SK-N-SH treated with all-trans-retinoic acid at 6 μM for 48 hours (cell line): ENCODE measurements around the gene DAB1.

Source experiments
- ATAC-seq: fragments of 200-7000 bp; cut with Tn5 transposase; 3 replicates; pipeline ENCODE4 v1.9.1; 2020; ENCODE audit warnings: mild to moderate bottlenecking, moderate library complexity
- ARNTL ChIP-seq: fragments of 450-650 bp; formaldehyde crosslinking; IDR thresholded peaks from 2 replicates; pipeline ENCODE4 v1.5.0; 2020; ENCODE audit warnings: low read depth, mild to moderate bottlenecking, moderate library complexity, borderline replicate concordance
- BACH2 ChIP-seq: fragments of 250-450 bp; sonication (Bioruptor Pico); IDR thresholded peaks from 2 replicates; pipeline ENCODE4 v1.9.0; 2021; ENCODE audit warnings: mild to moderate bottlenecking, borderline replicate concordance
- CREB5 ChIP-seq: fragments of 250-450 bp; sonication (Bioruptor Pico); IDR thresholded peaks from 2 replicates; pipeline ENCODE4 v1.5.1; 2020; ENCODE audit warnings: low read depth, mild to moderate bottlenecking, moderate library complexity
- CSDC2 ChIP-seq: fragments of 250-450 bp; sonication (Bioruptor Pico); IDR thresholded peaks from 2 replicates; pipeline ENCODE4 v1.5.0; 2020; ENCODE audit warnings: mild to moderate bottlenecking, moderate library complexity
- CSRNP3 ChIP-seq: fragments of 250-450 bp; sonication (Bioruptor Pico); IDR thresholded peaks from 2 replicates; pipeline ENCODE4 v1.5.1; 2021; ENCODE audit warnings: mild to moderate bottlenecking, moderate library complexity
- ESRRG ChIP-seq: fragments of 250-450 bp; sonication (Bioruptor Pico); IDR thresholded peaks from 2 replicates; pipeline ENCODE4 v1.6.1; 2021; ENCODE audit warnings: mild to moderate bottlenecking
- GLIS3 ChIP-seq: fragments of 250-450 bp; sonication (Bioruptor Pico); IDR thresholded peaks from 2 replicates; pipeline ENCODE4 v1.5.0; 2020; ENCODE audit warnings: mild to moderate bottlenecking, moderate library complexity
- ISL1 ChIP-seq: fragments of 250-450 bp; sonication (Bioruptor Pico); IDR thresholded peaks from 2 replicates; pipeline ENCODE4 v2.1.2; 2022; ENCODE audit warnings: mild to moderate bottlenecking, moderate library complexity
- OSR1 ChIP-seq: fragments of 250-450 bp; sonication (Bioruptor Pico); IDR thresholded peaks from 2 replicates; pipeline ENCODE4 v1.8.0; 2022; ENCODE audit warnings: moderate library complexity, mild to moderate bottlenecking, inconsistent platforms
- PATZ1 ChIP-seq: fragments of 250-450 bp; sonication (Bioruptor Pico); IDR thresholded peaks from 2 replicates; pipeline ENCODE4 v1.8.0; 2020; ENCODE audit warnings: mild to moderate bottlenecking, moderate library complexity, borderline replicate concordance
- POU6F1 ChIP-seq: fragments of 250-450 bp; sonication (Bioruptor Pico); IDR thresholded peaks from 2 replicates; pipeline ENCODE4 v1.8.0; 2021; ENCODE audit warnings: low read depth, mild to moderate bottlenecking, moderate library complexity, borderline replicate concordance
- PPARA ChIP-seq: fragments of 250-450 bp; sonication (Bioruptor Pico); IDR thresholded peaks from 2 replicates; pipeline ENCODE4 v1.5.0; 2020; ENCODE audit warnings: mild to moderate bottlenecking, borderline replicate concordance
- SNAI2 ChIP-seq: fragments of 250-450 bp; sonication (Bioruptor Pico); IDR thresholded peaks from 2 replicates; pipeline ENCODE4 v1.5.0; 2020; ENCODE audit warnings: mild to moderate bottlenecking, moderate library complexity
- TCF4 ChIP-seq: fragments of 250-450 bp; sonication (Bioruptor Pico); IDR thresholded peaks from 2 replicates; pipeline ENCODE4 v1.8.0; 2021; ENCODE audit warnings: mild to moderate bottlenecking, moderate library complexity, borderline replicate concordance
- TOX ChIP-seq: fragments of 250-450 bp; sonication (Bioruptor Pico); IDR thresholded peaks from 2 replicates; pipeline ENCODE4 v1.8.0; 2021; ENCODE audit warnings: mild to moderate bottlenecking, moderate library complexity, borderline replicate concordance
- TSHZ2 ChIP-seq: fragments of 250-450 bp; sonication (Bioruptor Pico); IDR thresholded peaks from 2 replicates; pipeline ENCODE4 v1.5.0; 2020; ENCODE audit warnings: mild to moderate bottlenecking, moderate library complexity
- ZC3H10 ChIP-seq: fragments of 250-450 bp; sonication (Bioruptor Pico); IDR thresholded peaks from 2 replicates; pipeline ENCODE4 v1.5.1; 2021; ENCODE audit warnings: mild to moderate bottlenecking, moderate library complexity
- ZFP3 ChIP-seq: fragments of 250-450 bp; sonication (Bioruptor Pico); IDR thresholded peaks from 2 replicates; pipeline ENCODE4 v1.5.0; 2020; ENCODE audit warnings: mild to moderate bottlenecking, moderate library complexity
- ZFP30 ChIP-seq: fragments of 450-650 bp; formaldehyde crosslinking; IDR thresholded peaks from 2 replicates; pipeline ENCODE4 v1.5.0; 2022; ENCODE audit warnings: mild to moderate bottlenecking, moderate library complexity
- ZNF565 ChIP-seq: fragments of 450-650 bp; formaldehyde crosslinking; conservative IDR thresholded peaks from 2 replicates; pipeline ENCODE4 v1.5.0; 2020; ENCODE audit warnings: low read depth, mild to moderate bottlenecking, moderate library complexity
- ZNF70 ChIP-seq: fragments of 450-650 bp; formaldehyde crosslinking; IDR thresholded peaks from 2 replicates; pipeline ENCODE4 v1.5.0; 2020; ENCODE audit warnings: mild to moderate bottlenecking, moderate library complexity
- ZNF8 ChIP-seq: fragments of 450-650 bp; formaldehyde crosslinking; IDR thresholded peaks from 2 replicates; pipeline ENCODE4 v1.5.0; 2020; ENCODE audit warnings: mild to moderate bottlenecking, moderate library complexity

Gene DAB1

GRCh38 chr1:57385336-57385735 lies 38.5 kb downstream of the DAB1 start (continued):
- TF ChIP-seq TSHZ2 (no peak), CSDC2 (CRISPR knock-in tag) (no peak), TOX (CRISPR knock-in tag) (no peak), ARNTL (no peak)

- ATAC-seq = no peak
- TF ChIP-seq SNAI2 (no peak), ZNF8 (no peak), PATZ1 (no peak), ZNF565 (CRISPR knock-in tag) (no peak), ZFP3 (CRISPR knock-in tag) (no peak), ESRRG (CRISPR knock-in tag) (no peak), CREB5 (no peak), OSR1 (CRISPR knock-in tag) (no peak), BACH2 (no peak), POU6F1 (CRISPR knock-in tag) (no peak), TOX (CRISPR knock-in tag) (no peak), CSDC2 (CRISPR knock-in tag) (no peak), ZNF70 (CRISPR knock-in tag) (no peak), GLIS3 (CRISPR knock-in tag) (no peak), TSHZ2 (no peak), ZC3H10 (CRISPR knock-in tag) (no peak), ZFP30 (CRISPR knock-in tag) (no peak), TCF4 (no peak)
Observed at GRCh38 chr1:57384901-57385300, 39.0 kb downstream of the DAB1 start.

GRCh38 chr1:57384284-57384683 lies 39.6 kb downstream of the DAB1 start:
- ATAC-seq = no peak
- TF ChIP-seq ESRRG (CRISPR knock-in tag) = no peak
- TF ChIP-seq ARNTL = no peak
- TF ChIP-seq BACH2 = no peak
- no peak for TF ChIP-seq PATZ1
- TF ChIP-seq ZFP3 (CRISPR knock-in tag) = no peak
- TF ChIP-seq CSRNP3 (CRISPR knock-in tag) = no peak
- TF ChIP-seq PPARA (CRISPR knock-in tag) = no peak
- TF ChIP-seq TSHZ2 = no peak
- no peak for TF ChIP-seq ISL1 (CRISPR knock-in tag)
- TF ChIP-seq ZNF565 (CRISPR knock-in tag) = no peak
